Keratinocyte (primary cell): ENCODE results near the gene L3MBTL3.

Experiments
- EZH2 ChIP-seq: IDR thresholded peaks from one replicate; pipeline ENCODE4 v1.6.1; 2012; ENCODE audit warnings: inconsistent platforms, mild to moderate bottlenecking, low read length, moderate library complexity
- TF ChIP-seq, protein P1 (sequence below), 3 experiments: IDR thresholded peaks in 1 of 3; conservative IDR thresholded peaks in 1 of 3; optimal IDR thresholded peaks in 1 of 3; 2 replicates in 2 of 3; 3 replicates in 1 of 3; pipeline versions ENCODE3 to v1.5.1; 2011; ENCODE audit warnings: low read length in 3 of 3, mild to moderate bottlenecking in 3 of 3, moderate library complexity in 2 of 3, control low read depth in 1 of 3, inconsistent platforms in 1 of 3; ENCODE audit not compliant: insufficient read depth in 2 of 3; ENCODE audit errors: extremely low read depth in 1 of 3

DNA sequence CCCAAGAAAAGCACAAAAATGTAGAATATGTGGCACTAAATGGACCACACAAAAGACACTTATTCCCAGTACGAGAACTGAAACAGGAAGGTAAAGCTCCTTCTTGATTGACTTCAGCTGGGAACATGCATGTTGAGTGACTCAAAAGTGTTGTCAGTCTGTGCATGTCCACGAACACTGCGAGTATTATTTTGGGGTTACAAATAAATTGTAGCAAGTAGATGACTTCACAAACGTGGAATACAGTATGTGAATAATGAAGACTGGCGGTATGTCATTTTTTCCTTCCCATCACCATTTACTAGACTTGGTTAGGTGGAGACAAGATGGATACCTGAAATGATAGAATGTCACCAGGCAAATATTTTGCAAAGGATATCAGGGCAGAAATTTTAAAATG is 45.4 kb downstream of the L3MBTL3 start:
- TF ChIP-seq, protein P1, sequence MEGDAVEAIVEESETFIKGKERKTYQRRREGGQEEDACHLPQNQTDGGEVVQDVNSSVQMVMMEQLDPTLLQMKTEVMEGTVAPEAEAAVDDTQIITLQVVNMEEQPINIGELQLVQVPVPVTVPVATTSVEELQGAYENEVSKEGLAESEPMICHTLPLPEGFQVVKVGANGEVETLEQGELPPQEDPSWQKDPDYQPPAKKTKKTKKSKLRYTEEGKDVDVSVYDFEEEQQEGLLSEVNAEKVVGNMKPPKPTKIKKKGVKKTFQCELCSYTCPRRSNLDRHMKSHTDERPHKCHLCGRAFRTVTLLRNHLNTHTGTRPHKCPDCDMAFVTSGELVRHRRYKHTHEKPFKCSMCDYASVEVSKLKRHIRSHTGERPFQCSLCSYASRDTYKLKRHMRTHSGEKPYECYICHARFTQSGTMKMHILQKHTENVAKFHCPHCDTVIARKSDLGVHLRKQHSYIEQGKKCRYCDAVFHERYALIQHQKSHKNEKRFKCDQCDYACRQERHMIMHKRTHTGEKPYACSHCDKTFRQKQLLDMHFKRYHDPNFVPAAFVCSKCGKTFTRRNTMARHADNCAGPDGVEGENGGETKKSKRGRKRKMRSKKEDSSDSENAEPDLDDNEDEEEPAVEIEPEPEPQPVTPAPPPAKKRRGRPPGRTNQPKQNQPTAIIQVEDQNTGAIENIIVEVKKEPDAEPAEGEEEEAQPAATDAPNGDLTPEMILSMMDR (optimal IDR thresholded peaks at IDR 0.05 in 1 of 3, IDR thresholded peaks at IDR 0.05 in 1 of 3, conservative IDR thresholded peaks at IDR 0.05 in 1 of 3; ENCODE audit: extremely low read depth in 1 of 3, insufficient read depth in 2 of 3, low read length in 3 of 3): no peak
- TF ChIP-seq EZH2: no peak
